KMS-11 (cell line): ENCODE results near the gene ARL6IP4.

ENCODE experiments used
- H2AFZ ChIP-seq: fragments of 200-600 bp; sonication (generic); 2 replicates; pipeline ENCODE4 v1.6.1; 2016; ENCODE audit warnings: antibody characterized with exemption, mixed run types, low read depth
- H3K27ac ChIP-seq: fragments of 200-600 bp; sonication (generic); 2 replicates; pipeline ENCODE4 v1.6.1; 2016; ENCODE audit warnings: mild to moderate bottlenecking, mixed run types
- H3K27me3 ChIP-seq: fragments of 200-600 bp; sonication (generic); 2 replicates; pipeline ENCODE4 v1.6.1; 2017; ENCODE audit warnings: mild to moderate bottlenecking, low read depth, mixed run types, moderate library complexity; ENCODE audit not compliant: insufficient read depth
- H3K36me3 ChIP-seq: fragments of 200-600 bp; sonication (generic); 2 replicates; pipeline ENCODE4 v1.6.1; 2017; ENCODE audit warnings: mild to moderate bottlenecking, mixed run types; ENCODE audit not compliant: insufficient read depth
- H3K4me1 ChIP-seq: fragments of 200-600 bp; sonication (generic); 2 replicates; pipeline ENCODE4 v1.6.1; 2016; ENCODE audit warnings: mild to moderate bottlenecking, low read depth, mixed run types; ENCODE audit not compliant: poor library complexity, severe bottlenecking
- H3K4me2 ChIP-seq: fragments of 200-600 bp; sonication (generic); 2 replicates; pipeline ENCODE4 v1.7.0; 2016; ENCODE audit warnings: mild to moderate bottlenecking, mixed run types
- H3K4me3 ChIP-seq: fragments of 200-600 bp; sonication (generic); IDR thresholded peaks from 2 replicates; pipeline ENCODE4 v1.6.1; 2017; ENCODE audit warnings: low read depth, low read length, mixed read lengths; ENCODE audit not compliant: insufficient read depth
- H3K79me2 ChIP-seq: fragments of 200-600 bp; sonication (generic); 2 replicates; pipeline ENCODE4 v1.6.1; 2016; ENCODE audit warnings: low read depth, mixed run types; ENCODE audit not compliant: insufficient read depth
- H3K9ac ChIP-seq: fragments of 200-600 bp; sonication (generic); 2 replicates; pipeline ENCODE4 v1.6.1; 2016; ENCODE audit warnings: mild to moderate bottlenecking, mixed run types
- H4K20me1 ChIP-seq: fragments of 200-600 bp; sonication (generic); 2 replicates; pipeline ENCODE4 v1.6.1; 2016; ENCODE audit warnings: mild to moderate bottlenecking, mixed run types; ENCODE audit not compliant: insufficient read depth
- CTCF ChIP-seq: fragments of 200-600 bp; sonication (generic); conservative IDR thresholded peaks from 2 replicates; pipeline ENCODE4 v1.6.1; 2017; ENCODE audit warnings: low read depth, mild to moderate bottlenecking, antibody characterized with exemption, low read length, moderate library complexity, mixed read lengths

Gene ARL6IP4

DNA sequence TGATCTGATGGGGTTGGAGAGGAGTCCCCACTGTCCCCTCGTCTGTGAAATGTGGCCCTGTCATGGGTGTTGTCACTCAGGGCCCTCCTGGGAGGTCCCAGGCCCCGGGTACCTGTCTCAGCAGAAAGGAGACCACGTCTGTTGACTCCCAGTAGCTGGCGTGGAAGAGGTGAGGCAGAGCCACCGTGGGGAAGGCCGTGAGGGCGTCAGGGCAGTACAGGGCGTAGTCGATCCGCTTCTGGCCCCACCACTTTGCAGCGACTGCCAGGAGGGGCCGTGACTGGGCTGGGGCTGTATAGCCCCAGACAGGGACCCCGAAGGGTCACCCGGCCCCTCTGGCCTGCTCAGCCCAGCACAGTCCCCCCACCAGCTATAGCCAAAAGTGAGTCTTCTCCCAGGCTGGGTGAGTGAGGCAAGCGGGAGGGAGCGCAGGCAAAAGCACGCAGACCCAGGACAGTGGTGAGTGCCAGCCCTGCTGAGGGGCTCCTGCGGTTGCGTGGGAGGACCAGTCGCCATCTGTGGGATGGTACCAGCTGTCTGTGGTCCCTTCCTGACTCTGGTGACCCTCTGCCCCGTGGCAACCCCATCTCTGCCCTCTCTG is 8.2 kb downstream of the ARL6IP4 start:
- peaks cover 11% of the 10 kb centered on the region for H3K4me1 ChIP-seq
- H3K9ac ChIP-seq = no peak overlapping the region
- no peaks in the 10 kb centered on the region for H4K20me1 ChIP-seq
- H2AFZ ChIP-seq = no peak overlapping the region
- H3K4me3 ChIP-seq = no peak overlapping the region
- no peak overlapping the region for H3K4me2 ChIP-seq
- no peak for TF ChIP-seq CTCF
- no peak overlapping the region for H3K27ac ChIP-seq
- no peaks in the 10 kb centered on the region for H3K36me3 ChIP-seq
- H3K27me3 ChIP-seq = no peaks in the 10 kb centered on the region
- H3K79me2 ChIP-seq = no peaks in the 10 kb centered on the region

GRCh38 chr12:122989225-122989839 is 8.9 kb downstream of the ARL6IP4 start:
- no peak overlapping the region for H3K9ac ChIP-seq
- H3K36me3 ChIP-seq = no peaks in the 10 kb centered on the region
- no peak for TF ChIP-seq CTCF
- H3K4me3 ChIP-seq = no peak overlapping the region
- no peak overlapping the region for H3K27ac ChIP-seq
- peaks cover 17% of the 10 kb centered on the region for H3K4me1 ChIP-seq
- H4K20me1 ChIP-seq = no peaks in the 10 kb centered on the region
- no peaks in the 10 kb centered on the region for H3K27me3 ChIP-seq
- H3K4me2 ChIP-seq = no peak overlapping the region
- no peak overlapping the region for H2AFZ ChIP-seq
- H3K79me2 ChIP-seq = no peaks in the 10 kb centered on the region

GRCh38 chr12:122989874-122990419 is 9.5 kb downstream of the ARL6IP4 start:
- no peak for TF ChIP-seq CTCF
- Histone ChIP-seq H3K27me3 (no peaks in the 10 kb centered on the region), H3K36me3 (no peaks in the 10 kb centered on the region), H3K4me2 (no peak overlapping the region), H3K4me1 (peaks cover 19% of the 10 kb centered on the region), H3K4me3 (no peak overlapping the region), H3K27ac (no peak overlapping the region), H2AFZ (no peak overlapping the region), H3K9ac (no peak overlapping the region), H4K20me1 (no peaks in the 10 kb centered on the region), H3K79me2 (no peaks in the 10 kb centered on the region)

DNA sequence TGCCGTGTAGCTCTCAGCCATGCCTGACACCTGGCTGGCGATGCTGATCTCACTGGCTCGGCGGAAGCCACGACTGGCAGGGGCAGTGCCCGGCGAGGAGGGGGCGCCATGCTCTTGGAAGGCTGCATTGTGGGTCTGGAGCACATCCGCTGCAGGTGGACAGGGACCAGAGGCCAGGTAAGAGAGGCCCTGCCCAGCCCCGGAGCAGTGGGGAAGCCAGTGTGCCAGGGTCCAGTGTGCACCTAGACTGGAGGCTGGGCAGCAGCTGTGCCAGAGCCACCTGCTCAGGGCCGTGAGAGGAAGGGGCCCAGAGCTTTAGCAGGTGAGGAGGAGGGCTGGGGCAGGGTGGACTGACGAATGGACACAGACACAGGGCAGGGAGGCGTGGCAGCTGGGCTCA is 10.1 kb downstream of the ARL6IP4 start:
- Histone ChIP-seq H4K20me1 (no peaks in the 10 kb centered on the region), H3K4me3 (no peak overlapping the region), H3K9ac (no peak overlapping the region), H3K79me2 (no peaks in the 10 kb centered on the region), H3K27me3 (no peaks in the 10 kb centered on the region), H2AFZ (no peak overlapping the region), H3K36me3 (no peaks in the 10 kb centered on the region), H3K4me2 (no peak overlapping the region), H3K4me1 (peaks cover 19% of the 10 kb centered on the region), H3K27ac (no peak overlapping the region)
- no peak for TF ChIP-seq CTCF
